COLO829 (cell line): Measurements from ENCODE around the gene XXYLT1.
"Not testable (repeated sequence)": the region's sequence is repeated elsewhere in the genome, so short reads cannot be mapped to it uniquely, and the experiment has no call there.

ENCODE experiments used
- DNase-seq: peaks from one replicate; pipeline ENCODE4 v3.0.0; 2012; ENCODE audit warnings: low spot score

XXYLT1 gene

GRCh38 chr3:195250473-195251251 is 20.3 kb downstream of the XXYLT1 start:
- no peak for DNase-seq

DNA sequence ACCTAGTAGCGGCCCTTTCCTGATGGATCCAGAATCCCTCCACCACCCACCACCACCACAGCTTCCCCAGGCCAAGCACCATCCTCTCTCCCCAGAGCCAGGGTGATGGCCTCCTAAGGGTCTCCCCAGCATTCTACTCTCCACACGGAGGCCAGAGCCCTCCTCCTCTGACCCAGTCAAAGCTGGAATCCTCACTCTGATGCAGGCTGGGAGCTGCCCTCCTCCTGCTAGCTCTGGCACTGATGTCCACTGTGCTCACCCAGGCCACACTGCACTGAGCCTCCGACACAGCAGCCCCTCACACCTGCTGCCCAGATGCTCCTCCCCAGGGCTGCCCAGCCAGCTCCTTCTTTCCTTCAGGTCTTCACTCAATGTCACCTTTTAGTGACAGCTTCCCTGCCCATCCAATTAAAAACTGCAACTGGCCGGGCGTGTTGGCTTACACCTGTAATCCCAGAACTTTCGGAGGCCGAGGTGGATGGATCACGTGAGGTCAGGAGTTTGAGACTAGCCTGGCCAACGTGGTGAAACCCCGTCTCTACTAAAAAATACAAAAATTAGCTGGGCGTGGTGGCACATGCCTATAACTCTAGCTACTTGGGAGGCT is 21.0 kb downstream of the XXYLT1 start:
- no peak for DNase-seq

DNA sequence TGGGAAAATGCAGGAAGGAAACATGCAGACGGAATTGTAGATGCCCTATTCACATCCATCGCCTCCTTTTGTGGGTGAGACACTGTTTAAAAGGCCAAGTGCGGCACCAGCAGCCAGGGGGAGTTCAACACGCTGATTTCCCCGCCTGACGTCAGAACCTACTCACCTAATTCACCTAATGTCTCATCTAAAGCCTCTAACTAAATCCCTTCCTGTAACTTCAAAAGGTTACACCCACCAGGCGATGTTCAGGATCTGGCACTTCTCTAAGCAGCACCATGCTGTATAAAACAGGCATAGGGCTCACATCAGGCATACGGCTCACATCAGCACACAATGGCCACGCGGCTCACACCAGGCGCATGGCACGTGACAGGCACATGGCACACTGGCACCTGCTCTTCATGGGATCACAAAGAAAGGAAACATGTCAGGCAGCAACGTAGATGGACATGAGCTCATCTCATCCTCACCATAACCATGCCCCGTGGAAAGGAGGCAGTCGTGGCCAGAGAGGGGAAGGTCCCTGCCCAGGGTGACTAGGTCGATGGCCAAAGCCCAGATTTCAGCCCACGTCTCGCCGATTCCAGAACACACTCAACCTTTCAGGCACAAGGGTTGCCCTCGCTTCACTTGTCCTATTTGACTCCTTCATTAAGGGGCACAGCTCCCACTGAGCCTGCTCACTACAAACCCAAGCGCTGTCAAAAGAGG is 21.7 kb downstream of the XXYLT1 start:
- DNase-seq: no peak

- DNase-seq: no peak
These were observed 22.7 kb downstream of the XXYLT1 start for GRCh38 chr3:195248281-195248680.

DNA sequence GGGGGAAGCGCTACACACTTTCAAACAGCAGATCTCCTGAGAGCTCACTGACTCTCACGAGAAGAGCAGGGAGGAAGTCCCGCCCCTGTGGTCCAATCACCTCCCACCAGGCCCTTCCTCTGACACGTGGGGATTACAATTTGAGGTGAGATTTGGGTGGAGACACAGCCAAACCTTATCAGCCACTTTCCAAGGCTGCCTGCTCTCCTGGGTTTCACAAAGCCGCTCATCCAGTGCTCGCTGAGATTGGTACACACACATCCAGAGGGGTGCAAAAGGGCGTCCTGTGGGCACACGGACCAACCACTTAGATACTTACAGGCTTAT is 23.1 kb downstream of the XXYLT1 start:
- DNase-seq: no peak

GRCh38 chr3:195247086-195247862 is 23.7 kb downstream of the XXYLT1 start:
- no peak for DNase-seq

- no peak for DNase-seq
These were observed 24.4 kb downstream of the XXYLT1 start for GRCh38 chr3:195246581-195246995.

DNA sequence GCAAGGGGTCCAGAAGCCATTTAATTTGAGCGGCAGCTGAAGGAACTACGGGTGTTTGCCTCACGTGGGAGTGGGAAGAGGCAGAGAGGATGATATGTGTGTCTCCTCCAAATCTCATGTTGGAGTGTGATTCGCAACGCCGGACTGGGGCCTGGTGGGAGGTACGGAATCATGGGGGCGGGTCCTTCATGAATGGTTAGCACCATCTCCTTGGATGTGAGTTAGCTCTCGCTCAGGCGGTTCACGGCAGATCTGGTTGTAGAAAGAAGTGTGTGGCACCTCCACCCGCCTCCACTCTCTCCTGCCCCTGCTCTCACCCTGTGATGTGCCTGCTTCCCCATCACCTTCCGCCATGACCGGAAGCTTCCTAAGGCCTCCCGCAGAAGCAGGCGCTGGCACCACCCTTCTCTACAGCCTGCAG is 25.4 kb downstream of the XXYLT1 start:
- DNase-seq: no peak

GRCh38 chr3:195241592-195242355 is 29.2 kb downstream of the XXYLT1 start:
- no peak for DNase-seq

GRCh38 chr3:195240939-195241338 is 30.0 kb downstream of the XXYLT1 start:
- DNase-seq: no peak

- no peak for DNase-seq
These were observed 30.7 kb downstream of the XXYLT1 start for GRCh38 chr3:195240171-195240701.

DNA sequence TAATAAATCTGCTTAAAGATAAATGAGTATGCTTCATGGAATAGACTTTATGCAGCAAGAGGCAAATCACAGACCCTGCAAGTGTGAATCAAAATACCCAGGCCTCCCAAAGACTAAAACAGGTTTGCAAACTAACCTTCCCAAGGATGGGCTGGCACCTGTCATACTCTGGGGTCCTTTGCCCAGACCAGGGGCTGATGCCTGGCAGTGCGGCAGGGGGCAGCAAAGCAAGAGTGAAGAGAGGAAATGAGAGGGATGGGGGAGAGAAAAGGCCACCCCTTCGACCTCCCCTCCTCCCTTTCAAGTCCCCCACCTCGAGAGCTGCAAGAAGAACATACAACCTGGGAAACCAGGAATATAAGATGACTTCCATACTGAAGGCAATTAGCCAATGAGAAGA is 31.8 kb downstream of the XXYLT1 start:
- DNase-seq: no peak

DNA sequence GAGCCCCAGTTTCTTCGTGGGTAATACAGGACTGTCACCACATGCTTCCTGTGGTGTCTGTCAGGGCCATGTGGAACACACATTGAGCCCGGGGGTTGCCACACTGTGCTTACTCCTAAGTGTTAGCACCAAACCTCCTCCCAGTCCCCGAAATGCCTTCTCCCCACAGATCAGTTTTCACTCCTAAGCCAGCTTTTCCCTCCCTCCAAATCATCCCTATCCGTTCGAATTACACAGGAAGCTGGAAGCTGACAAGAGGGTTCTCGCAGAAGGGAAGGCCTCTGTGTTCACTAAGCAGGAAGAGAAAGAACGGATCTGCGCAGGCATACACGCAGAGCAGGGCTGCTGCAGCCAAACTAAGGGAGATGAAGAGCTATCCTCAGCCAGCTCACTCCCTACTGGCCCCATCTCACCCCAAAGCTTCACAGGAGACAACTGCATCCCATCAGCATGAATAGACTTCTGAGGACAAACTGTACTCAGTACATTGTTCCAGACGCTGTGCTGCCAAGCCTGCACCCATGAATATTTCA is 32.3 kb downstream of the XXYLT1 start:
- DNase-seq: no peak

DNA sequence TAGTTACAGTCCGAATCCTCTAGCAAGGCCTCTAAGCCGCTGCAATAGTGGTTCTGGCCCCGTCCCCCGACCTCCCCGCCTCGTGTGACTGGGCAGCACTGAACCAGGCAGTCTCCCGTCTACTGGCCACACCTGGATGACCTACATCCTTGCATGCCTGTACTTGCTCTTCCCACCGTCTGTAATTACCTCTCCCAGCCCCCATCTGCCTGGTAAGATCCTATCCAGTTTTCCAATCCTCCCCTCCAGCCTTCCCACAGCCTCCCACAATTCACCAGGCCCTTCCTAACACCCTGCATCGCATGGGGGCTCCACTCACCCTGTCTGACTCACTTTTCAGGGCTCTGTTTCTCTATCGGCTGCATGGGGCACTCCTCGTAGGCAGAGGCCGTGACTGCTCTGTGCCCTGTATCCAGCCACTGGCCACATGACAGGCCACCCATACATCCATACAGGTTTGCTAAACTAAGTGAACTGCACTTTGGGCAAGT is 32.8 kb downstream of the XXYLT1 start:
- DNase-seq: no peak

DNA sequence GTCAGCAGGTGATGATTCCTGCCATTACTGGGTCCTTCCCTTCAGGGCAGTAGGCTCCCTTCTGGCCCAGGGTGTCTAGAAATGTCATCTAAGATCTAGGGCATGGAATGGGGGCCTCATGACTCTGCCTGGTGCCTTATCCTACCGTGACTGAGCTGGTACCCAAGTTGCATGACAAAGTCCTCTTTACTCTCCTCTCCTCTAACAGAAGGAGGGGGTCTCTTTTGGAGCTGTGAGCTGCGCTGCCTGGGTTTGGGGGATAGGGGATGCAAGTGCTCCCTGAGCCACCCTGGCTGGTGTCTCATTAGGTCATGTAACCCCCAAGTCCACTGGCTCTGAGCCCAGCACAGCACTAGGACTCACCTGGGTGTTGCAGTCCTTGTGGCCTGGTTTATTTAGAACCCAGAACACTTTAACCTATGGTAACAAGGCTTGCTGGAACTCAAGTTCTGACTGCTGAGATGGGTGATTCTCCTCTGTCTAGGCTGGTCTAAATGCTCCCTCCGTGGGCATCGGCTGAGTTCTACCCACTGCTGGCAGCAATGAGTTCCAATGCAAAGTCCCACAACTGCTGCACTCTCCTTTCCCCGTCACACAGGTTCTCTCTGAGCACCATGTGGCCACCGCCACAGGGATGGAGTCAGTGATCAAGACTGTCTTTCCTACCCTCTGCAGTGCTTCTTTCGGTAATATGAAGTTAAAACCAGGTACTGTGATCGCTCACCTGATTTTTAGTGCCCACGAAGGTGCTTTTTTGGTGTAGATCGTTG is 34.0 kb downstream of the XXYLT1 start:
- no peak for DNase-seq

GRCh38 chr3:195236076-195236798 is 34.7 kb downstream of the XXYLT1 start:
- DNase-seq: no peak

GRCh38 chr3:195230244-195230643 is 40.7 kb downstream of the XXYLT1 start:
- DNase-seq: no peak

DNA sequence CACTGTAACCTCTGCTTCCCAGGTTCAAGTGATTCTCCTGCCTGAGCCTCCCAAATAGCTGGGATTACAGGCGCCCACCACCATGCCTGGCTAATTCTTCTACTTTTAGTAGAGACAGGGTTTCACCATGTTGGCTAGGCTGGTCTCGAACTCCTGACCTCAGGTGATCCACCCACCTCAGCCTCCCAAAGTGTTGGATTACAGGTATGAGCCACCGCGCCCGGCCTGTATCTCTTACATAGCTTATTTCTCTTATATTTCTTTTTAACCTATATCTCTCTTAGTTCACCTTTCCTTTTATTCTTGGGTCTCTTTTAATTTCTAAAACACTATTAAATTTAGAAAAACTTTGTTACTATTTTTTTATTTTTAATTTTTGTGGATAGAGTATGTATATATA is 42.1 kb downstream of the XXYLT1 start:
- DNase-seq: not testable (repeated sequence)

GRCh38 chr3:195227871-195228270 is 43.1 kb downstream of the XXYLT1 start:
- no peak for DNase-seq
